Left forelimb (tissue), 1 donor: ENCODE results near the gene KRT28.
"Not testable (repeated sequence)": the region's sequence is repeated elsewhere in the genome, so short reads cannot be mapped to it uniquely, and the experiment has no call there.

Source experiments
- DNase-seq: peaks from one replicate; pipeline ENCODE4 v3.0.0-alpha.2; 2018; ENCODE audit warnings: low spot score

The KRT28 gene

GRCh38 chr17:40779181-40779909 is 20.4 kb downstream of the KRT28 start:
- no peak for DNase-seq

- no peak for DNase-seq
These were observed 21.3 kb downstream of the KRT28 start for GRCh38 chr17:40778461-40778860.

DNA sequence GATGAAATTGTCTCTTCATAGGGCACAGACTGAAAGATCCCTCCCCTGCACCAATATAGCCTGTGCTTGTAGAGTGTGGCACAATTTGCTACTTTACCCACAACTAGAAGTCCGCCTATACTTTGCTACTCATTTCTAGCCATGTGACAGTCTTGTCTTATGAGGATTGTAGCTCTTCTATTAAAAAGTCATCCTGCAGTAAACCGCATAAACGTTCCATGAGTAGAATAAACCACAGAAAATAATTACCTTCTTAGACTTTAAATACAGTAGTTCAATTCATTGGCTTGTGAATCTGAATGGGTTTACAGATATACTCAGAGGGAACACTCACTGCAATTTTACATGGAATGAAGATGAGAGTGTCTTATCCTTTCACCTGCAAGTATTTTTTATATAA is 21.8 kb downstream of the KRT28 start:
- DNase-seq, result no peak

GRCh38 chr17:40777459-40777858 is 22.3 kb downstream of the KRT28 start:
- no peak for DNase-seq

- no peak for DNase-seq
These were observed 23.8 kb downstream of the KRT28 start for GRCh38 chr17:40775945-40776344.

DNA sequence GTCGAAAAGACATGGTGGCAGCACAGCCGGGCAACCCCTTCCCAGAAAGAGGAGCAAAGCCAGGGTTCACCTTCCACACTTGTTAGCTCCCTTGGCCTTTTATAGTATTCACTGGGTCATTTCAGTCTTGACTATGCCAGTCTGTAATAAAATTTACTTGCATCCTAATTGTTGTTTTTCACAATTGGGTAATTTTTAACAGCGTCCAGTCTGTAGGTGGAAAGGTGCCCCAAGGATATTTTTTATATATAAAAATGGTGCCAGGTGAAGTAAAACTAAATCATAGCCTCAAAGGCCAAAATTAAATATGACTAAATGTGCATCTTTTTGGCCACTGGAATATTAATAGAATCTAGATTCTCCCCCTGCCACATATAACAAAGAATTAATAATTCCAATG is 27.7 kb downstream of the KRT28 start, which contains the start of gene KRT26:
KRT26 (minus strand) TSS at position 101 of the 400 bp plus-strand sequence; CDS start at position 13, 88 bp downstream.
- DNase-seq, result no peak

GRCh38 chr17:40765657-40766056 is 34.1 kb downstream of the KRT28 start:
- no peak for DNase-seq

DNA sequence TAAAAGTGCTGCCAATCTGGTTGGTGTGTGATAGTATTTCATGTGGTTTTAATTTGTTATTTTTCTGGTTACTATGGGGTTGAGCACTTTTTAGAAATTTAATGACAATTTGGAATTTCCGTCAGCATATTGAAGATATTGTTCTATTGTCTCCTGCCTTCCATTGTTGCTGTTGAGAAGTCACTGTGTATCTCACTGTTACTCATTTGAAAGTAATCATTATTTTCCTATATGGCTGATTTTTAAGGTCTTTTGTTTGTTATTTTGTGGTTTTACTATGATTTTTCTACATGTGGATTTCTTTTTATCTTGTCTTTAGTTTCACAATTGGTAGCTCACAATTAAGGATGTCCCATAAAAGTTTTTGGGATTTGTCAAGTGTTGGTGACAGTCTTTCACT is 36.0 kb downstream of the KRT28 start:
- DNase-seq, result no peak

DNA sequence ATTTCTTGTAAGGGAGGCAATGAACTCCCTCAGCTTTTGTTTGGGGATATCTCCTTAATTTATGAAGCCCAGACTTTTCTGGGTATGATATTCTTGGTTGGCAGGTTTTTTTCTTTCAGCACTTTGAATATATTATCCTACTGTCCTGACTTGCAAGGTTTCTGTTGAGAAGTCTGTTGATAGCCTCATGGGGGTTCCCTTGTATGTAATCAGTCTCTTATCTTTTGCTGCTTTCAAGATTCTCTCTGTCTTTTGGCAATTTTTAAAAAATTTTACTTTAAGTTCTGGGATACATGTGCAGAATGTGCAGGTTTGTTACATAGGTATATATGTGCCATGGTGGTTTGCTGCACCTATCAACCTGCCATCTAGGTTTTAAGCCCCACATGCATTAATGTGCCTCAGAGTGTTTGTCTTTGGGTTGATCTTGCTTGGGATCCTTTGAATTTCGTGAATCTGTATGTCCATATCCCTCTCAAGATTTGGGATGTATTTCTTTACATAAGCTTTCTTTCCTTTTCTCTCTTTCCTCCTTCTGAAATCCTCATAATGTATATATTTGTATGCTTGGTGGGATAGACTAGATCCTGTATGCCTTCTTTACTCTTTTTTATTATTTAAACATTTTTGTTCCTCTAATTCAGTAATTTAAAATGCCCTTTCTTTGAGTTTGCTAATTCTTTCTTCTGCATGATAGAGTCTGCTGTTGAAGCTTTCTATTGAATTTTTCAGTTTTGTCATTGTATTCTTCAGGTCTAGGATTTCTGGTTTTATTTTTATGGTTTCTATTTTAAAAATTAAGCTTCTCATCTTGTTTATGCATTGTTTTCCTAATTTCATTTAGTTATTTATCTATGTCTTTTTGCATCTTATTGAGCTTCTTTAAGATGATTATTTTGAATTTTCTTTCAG is 39.4 kb downstream of the KRT28 start:
- DNase-seq, result no peak

- DNase-seq, result no peak
These were observed 44.5 kb downstream of the KRT28 start, which contains the start of gene KRT25 for GRCh38 chr17:40755231-40755630. Gene KRT25, minus strand, starts transcription at chr17:40755331. Its CDS starts 60 bp downstream, at chr17:40755271.

- no peak for DNase-seq
These were observed 46.0 kb downstream of the KRT28 start for GRCh38 chr17:40753804-40754203.

DNA sequence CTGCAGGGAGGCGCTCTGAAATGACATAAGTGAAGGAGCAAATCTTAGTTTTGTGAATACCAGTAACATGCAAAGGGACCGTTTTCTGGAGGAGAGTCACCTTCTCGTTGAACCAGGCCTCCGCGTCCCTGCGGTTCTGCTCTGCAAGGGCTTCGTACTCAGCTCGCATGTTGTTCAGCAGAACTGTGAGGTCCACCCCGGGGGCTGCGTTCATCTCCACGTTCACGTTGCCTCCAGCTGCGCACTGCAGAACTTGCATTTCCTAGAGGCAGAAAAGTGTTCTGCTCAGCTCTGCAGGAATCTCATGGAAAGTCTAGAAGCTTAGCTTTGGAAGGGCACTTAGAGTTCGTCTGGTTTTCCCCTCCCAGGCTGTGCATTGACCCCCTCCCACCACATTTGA is 48.7 kb downstream of the KRT28 start:
- no peak for DNase-seq

DNA sequence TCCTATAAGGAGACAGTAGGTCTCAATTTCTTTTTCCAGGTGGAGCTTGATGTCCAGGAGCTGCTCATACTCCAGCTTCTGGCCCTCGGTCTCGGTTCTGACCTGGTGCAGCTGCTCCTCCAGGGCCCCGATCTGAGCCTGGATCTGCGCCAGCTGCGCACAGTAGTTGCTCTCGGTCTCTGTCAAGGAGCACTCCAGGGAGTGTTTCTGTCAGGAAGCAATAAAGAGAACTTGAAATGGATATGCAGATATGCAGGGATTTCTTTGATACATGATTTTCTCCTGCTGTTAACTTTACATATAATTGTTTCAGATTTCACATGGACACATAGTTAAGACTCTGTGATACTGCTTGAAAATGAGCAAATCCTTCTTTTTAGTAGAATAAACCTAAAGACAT is 49.4 kb downstream of the KRT28 start:
- DNase-seq, result no peak

DNA sequence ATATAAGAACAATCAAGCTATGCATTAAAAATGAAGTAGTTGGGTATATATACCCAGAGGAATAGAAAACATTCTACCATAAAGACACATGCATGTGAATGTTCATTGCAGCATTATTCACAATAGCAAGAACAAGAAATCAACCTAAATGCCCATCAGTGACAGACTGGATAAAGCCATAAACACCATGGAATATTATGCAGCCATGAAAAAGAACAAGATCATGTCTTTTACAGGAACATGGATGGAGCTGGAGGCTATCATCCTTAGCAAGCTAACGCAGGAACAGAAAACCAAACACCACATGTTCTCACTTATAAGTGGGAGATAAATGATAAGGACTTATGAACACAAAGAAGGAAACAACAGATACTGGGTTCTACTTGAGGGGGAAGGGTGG is 51.1 kb downstream of the KRT28 start:
- not testable (repeated sequence) for DNase-seq
